HG02852 (cell line): ENCODE data around the gene LCLAT1.

Source experiments
- ATAC-seq: cut with Tn5 transposase; IDR thresholded peaks from one replicate; pipeline ENCODE4 v1.9.1; 2021; ENCODE audit warnings: mild to moderate bottlenecking, moderate library complexity; ENCODE audit not compliant: unreplicated experiment

LCLAT1 gene

DNA sequence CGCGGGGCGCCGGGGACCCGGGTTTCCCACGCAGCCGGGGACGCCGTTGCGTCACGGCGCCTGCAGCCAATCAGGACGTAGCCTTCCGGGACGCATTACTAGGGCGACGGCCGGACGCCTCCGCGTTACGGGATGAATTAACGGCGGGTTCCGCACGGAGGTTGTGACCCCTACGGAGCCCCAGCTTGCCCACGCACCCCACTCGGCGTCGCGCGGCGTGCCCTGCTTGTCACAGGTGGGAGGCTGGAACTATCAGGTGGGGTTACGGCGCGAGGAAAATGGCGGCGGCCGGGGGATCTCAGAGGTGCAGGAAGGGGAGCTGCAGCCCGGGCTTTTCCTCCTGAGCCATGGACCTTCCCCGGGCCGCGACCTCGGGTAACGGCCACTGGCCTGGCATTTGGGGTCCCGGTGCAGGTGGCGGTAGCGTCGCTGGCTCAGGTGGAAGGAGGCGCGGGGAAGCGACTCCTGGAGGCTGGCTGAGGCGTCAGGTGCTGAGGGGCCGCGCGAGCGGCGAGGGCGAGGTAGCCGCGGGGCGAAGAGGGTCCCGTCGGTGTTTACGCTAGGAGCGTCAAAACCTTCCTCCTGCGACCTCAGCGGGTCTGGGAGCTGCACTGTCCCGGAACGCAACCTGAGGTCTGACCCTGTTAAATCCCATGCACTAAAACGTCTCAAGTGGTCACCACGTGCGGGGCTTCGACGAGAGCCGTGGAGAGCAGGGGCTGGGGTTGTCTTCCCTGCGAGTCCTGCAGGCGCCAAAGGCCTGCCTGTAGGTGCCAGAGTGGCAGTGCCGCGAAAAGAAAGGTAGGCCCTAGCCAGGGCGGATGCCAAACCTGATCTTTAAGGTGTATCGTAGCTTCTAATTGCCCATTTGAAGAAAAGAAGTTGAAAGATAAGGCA, at the start of gene LCLAT1:
LCLAT1 (plus strand) TSS at position 98 of the 897 bp plus-strand sequence. CDS start 78,345 bp downstream, outside the sequence.
- ATAC-seq: peak; percentile 98

DNA sequence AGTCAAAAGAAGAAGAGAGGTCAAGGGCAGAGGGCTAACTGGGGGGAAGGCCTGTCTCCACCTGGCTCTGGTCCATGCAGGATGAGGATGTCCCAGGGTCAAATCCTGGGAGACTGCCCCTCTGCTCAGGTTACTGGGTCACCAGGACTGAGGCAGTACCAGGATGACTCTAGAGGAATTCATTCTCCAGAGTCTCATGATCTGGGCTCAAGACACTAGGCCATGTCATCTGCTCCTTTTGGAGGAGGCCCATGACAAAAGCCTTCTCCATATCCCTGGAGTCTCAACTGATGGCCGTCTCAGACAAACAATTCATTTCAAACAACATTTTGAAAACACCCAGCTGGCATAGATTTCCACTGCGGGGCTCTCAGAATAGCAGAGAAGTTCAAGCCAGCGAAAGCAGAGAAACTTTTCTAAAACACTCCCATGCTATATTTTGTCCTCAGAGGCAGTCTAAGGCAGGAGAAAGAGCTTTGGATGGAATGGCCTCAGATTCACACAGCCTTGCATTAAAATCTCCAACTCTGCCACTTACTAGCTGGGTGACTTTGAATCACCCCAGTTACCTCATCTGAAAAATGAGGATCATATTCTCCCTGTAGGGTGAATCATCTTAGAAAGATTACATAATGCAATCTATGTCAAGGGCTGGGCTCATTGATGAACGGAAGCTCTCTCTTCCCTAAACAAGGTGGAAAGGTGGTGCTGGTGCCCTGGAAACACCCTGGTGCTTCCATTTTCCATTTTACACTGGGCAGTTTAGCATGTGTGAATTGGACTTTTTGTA, 48.8 kb upstream of the LCLAT1 start:
- ATAC-seq: no peak

DNA sequence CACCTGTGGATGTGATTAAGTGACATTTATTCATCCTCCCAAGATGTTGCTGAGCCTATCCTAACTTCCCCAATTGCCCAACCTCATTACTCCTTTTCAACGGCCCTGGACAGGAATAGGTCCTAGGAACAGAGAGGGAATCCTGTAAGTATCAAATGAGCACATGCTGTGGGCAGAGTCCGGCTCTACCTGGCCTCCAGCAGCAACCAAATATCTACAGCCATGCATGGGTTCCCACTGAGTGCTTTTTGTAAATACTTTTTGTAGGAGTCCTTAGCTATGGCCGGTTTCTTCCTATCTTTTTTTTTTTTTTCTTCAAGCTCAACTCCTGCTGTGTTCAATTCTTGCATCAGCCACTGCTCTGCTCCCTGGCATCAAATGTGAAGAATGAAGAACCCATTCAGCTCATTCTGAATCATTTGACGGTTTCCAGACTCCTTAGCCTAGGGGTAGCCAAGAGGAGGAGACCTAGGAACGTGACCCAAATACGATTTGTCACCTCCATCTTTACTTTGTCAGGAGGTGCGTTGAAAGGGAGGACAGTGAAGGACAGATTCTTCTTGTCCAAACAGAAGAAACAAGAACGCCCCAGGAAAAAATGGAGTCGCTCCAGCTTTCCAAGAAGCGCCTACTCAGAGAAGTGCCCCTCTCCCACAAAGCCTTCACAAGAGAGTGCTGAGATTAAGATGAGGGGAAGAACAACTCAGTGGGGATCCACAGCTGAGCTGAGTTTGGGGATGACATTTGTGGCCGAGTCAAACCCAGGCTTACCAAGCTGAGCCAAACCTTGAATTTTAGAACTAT, 46.7 kb upstream of the LCLAT1 start:
- no peak for ATAC-seq

DNA sequence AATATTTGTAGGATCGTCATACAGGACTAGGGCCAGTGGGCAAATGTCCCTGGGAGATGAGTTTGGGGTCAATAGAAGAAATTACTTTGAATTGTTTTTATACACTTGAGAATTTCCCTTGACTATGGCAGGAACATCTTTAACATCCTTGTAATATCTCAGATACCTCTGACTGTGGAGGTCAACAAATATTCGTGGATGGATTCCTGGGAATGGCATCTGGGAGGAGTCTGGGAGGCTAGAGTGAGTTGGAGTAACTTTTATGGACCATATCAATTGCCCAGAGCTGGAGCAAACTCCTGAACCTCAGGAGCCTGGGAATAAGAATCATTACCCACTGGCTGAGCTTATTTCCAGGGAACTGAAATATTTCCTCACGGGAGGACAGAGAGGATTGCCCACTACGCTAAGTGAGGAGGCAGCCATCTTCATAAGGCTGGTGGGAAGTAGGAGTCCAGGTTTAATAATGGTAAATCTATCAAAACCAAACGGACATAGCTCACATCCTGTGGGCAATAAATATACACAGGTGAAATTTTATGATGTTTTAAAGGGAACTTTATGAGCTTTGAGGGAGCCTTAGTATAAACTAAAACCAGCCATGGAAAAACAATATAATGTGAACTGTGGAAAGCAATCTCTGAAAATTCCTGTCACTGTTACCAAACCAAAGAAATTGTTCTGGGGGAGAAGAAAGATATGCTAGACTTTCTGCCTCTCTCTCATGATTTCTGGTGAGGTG, 44.4 kb upstream of the LCLAT1 start:
- no peak for ATAC-seq

DNA sequence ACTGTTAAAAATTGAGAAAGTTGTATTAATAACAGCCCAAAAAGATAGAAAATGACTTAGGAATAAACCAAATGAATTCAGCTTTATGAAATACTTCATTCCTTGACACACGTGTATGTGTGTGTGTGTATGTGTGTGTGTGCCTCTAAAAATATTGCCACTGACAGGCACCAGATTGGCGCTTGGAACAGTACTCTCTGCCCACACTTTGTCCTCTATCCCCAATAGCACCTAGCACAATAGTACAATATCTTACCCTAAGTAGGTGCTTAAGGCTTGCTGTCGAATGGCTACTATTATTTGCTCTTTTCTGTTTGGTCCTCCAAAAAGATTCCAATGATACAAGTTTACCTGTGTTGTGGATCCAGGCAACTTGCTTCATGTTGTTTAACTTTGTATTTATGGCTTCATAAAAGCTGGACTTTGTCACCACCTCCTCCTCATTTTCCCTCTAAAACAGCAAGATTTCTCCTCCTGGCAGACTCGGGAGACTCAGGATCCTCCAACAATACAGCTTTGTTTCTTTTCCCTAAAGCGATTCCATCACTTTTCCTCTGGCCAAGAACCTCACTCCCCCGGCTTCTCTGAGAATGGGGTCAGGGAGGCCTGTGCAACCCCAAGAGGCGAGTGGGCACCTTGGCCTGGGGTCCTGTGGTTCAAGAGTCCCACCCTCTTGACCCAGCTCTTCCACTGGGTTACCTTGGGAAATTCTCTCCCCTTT, 43.3 kb upstream of the LCLAT1 start:
- ATAC-seq: no peak

DNA sequence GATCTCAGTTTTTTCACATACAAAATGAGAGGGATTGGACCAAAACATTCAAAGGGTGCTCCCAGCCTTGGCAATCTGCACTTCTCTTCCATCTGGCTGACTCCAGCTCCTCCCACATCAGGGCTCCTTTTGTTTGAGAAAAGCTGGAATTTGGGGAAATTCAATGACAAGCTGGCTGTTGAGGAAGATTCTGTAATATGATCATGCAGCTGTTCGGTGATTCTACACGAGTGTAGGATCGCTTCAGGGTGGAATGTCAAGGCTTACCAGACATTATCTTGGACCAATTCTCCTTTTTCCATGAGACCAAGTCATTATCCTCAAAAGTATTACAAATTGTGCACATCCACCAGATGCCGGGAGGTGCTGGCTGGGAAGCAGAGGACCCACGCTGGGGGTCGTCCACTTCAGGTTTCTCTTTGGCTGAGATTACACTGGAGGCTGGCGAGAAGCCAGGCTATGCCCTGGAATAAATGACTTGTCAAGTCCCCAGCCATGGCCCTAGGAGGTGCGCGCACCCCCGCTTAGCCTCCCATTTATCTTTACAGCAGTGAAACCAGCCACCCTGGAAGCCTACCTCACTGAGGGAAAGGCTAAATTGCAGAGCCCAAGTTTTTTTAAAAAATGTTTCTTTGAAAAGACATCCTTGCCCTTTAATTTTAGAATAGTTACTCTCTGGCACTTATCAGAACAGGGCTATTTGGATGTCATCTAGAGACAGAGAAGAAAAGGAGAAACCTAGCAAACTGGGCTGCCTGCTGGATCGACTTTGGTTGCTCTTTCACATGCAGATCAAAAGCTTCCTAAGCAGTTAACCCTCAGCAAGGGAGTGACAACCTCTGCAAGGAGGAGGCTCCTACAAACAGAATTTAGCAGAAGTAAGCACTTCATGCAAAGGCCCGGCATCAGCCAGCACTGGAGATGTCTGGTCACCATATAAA, 42.5 kb upstream of the LCLAT1 start:
- ATAC-seq: no peak

DNA sequence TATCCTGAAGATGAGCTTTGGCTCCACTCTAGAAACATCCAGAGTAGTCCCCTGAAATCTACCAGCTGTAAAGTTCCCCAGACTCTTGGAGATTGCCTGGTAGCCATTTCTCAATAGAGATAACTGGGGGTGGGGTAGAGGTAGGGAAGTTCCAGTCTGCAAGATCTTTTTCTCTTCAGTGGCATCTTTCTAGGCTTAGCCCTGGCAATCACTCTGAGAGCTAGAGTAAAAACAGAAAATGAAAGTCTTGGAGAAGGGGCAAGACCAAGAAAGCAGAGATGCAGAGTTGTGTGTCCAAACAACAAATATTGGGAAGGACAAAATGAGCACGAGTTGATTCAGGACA, 41.8 kb upstream of the LCLAT1 start:
- ATAC-seq: no peak

DNA sequence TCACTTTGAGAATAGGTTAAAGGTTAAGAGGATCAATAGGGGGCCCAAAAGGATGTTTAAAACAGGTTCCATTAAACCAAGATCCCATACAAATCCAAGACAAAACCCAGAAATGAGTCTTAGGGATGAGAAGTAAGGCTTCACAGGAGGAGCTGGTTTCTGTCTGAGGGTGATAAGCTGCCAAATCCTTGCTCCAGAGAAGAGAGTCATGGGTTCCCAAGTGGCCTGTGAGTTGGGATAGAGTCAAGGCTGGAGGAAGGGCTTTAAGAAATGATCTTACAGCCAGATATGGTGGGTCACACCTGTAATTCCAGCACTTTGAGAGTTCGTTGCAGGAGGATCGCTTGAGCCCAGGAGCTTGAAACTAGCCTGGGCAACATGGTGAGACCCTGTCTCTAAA, 40.2 kb upstream of the LCLAT1 start:
- ATAC-seq: no peak

DNA sequence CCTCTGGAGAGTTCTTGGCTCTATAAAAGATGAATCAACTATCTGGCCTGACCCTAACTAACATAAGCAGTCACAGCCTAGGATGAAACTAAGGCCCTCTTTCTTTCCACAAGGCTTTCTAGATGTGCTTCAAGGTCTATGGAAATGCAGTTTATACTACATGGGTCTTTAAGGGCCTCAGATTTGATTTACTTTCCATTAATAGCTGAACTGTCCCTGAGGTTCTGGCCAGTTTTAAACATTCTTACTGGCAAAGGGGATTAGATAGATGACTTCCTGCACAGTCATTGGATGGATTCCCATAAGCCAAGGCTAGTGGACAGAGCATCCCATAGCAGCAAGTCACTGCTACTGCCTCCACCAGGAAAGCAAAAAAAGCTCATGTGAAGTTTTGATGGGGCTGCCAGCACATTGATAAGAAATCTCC, 38.1 kb upstream of the LCLAT1 start:
- no peak for ATAC-seq

DNA sequence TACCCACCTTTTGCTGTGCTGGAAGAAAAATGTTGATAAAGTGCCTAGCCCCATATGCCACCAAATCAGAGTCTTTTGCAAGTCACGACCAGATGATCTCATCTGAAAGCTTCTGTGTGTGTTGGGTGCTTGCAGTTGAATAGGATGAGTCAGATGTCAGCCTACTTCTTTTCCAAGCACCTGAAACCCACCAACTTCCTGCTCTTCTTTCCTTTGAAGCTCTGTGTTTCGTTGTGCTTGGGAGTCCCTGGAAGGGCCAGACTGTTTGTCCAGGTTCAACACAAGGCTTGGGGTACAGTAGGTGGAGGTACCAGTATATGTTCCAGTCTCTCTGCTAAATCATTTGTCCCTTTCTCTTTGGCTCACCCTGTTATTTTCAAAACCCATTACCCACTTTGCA, 36.8 kb upstream of the LCLAT1 start:
- ATAC-seq: no peak

DNA sequence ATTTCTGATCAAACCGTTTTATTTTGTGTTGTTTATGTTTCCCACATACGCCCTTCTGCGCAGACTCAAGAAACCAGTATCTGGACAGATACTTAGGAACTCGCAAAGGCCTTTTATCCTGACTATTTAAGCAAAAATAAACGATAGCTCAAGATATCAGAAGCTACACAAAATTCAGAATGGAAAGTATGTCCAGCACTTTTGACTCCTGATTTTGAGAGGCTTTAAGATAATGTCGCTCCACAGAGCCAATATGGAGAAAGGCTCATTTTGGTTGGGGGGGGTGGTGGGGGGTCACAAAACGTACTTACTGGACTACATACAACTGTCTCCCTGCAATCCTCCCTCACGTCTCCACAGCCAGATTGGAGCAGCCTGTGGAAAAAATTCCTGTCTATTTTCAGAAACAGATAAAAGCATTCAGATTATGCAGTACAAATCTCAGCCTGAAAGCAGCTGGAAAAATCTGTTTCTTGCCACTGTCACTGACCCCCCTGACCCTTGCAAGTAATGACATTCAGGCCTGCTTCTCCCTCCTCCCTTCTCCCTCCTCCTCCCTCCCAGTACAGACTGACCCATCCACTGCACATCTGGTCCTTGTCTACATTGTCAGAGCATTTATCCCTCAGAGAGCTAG, 34.9 kb upstream of the LCLAT1 start:
- no peak for ATAC-seq

DNA sequence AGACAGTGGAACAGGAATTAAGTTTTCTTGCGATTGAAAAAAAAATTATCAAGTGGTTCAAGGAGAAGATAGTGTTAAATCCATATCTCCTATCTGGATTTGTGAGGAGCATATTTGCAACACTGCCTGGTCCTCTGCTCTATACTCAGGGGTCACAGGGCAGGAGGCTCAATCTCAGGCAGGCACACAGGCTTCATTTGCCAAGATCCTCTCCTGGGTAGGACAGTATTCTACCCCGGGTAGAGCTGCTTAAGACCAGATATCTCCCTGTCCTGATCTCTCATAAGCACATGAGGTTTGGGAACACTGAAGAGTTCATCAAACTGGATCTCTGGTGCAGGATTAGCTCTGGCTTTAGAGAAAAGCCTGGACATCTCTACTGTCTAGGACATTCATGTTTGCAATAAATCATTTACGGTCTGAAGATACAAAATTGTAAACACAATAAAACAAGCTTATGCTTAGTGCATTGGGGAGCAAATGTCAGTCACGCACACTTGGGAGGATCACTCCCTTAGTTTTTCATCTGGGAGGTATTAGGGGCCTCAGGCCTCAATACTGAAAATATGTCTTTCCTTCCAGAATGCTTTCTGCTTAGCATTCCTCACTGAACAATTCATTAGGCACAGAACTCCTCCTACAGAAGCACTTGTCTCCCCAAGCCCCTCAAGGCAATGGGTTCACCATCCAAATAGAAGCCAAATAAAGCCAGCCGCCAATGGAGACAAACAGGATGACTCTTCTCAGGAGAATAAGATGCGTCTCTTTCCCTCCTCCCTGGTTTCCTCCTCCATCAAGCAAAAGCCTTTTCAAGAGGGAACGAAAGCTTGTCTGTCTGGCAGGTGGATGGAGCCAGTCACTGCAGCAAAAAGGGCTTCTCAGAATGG, 34.1 kb upstream of the LCLAT1 start:
- no peak for ATAC-seq

DNA sequence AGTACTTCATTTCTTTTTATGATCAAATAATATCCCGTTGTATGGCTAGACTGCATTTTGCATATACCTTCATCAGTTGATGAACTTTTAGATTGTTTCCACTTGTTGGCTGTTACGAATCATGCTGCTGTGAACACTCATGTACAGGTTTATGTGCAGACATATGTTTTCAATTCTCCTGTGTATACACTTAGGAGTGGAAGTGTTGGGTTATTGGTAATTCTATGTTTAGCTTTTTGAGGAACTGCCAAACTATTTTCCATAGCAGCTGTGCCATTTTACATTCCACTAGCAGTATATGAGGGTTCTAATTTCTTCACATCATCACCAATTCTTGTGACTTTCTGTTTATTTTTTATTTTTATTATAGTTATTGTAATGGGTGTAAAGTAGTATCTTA, 32.1 kb upstream of the LCLAT1 start:
- ATAC-seq: no peak

DNA sequence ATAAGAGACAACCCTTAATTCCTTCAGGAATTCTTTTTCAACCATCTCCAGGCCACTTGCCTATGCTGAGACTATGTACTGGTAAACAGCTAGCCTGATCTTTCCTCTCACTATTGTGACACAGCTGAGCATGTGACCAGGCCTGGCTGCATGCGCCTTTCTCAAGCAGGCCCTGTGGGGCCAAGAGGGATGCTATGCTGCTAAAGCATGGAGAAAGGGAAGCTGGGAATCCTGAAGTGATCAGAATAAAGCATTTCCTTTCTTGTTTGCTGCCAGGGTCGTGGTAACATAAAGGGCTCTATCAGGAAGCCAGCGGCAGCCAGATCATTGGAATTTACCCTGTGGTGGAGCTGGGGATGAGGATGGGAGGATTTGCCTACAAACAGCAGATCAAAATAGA, 29.8 kb upstream of the LCLAT1 start:
- no peak for ATAC-seq

DNA sequence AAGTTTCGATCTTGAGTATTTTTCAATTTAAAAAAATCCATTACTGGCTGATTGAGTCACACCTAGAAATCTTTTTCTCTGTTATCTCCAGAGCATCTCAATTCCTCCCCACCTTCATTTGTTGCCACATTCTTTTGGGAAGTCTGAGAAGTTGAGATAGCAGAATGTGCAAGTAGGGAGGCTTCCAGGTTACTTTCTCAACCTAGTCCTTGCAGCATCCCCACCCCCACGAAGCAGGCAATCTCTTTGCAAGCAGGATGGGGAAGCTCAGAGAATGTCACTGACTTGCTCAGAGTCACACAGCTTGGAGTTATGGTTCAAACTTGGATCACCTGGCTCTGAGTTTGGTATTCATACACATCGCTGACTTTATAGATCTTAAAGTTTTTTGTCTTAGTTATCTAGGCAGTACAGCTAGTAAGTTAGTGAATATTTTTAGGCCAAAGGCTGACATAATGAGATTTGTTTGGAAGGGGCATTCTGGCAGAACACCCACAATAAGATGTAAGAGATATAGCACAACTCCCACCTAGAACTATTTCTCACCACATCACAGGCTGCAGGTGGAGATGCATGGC, 25.9 kb upstream of the LCLAT1 start:
- ATAC-seq: no peak

DNA sequence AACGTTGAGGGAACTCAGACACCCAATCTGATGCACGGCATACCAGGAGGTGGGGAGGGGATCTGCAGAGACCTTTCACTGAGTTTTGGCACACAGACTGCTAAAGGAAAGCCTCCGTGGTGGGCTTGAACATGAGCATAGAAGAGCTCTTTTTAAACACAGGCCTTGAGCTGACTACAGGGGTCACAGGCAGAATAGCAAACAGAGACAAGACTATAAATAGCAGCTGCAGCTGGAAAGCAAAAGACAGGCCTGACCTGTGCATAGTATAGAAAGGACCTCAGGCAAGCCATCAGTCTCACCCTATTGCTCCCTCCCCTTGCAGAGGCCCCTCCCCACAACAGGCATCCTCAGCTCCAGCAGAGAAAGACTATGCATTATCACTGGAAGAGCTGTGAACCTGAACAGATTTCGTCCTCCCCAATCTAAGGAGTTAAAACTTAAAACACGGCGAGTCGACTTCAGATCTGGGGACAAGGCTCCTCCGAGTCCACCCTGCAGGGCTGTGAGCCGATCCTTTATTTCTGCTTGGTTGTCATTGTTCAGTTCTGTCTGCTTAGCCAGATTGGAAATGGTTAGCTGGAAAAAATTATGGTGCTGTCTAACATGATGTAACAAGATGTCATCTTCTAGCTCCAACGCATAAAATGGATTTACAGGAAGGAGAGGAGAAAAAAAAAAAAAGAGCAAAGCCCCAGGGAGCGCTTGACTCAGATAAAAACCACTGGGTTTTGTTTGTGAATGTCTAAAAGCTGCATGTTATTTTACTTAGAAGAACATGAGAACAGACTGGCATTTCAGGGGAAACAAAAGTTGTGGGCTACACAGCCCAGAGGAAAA, 25.2 kb upstream of the LCLAT1 start:
- no peak for ATAC-seq
